Superior temporal gyrus (tissue), 1 donor: Measurements from ENCODE around the gene SPN.
"Not testable (repeated sequence)": the region's sequence is repeated elsewhere in the genome, so short reads cannot be mapped to it uniquely, and the experiment has no call there.

ENCODE experiments used
- DNase-seq: peaks from one replicate; pipeline ENCODE4 v3.0.0-alpha.2; 2016; ENCODE audit errors: extremely low spot score

SPN gene

GRCh38 chr16:29701214-29701555 is 38.1 kb downstream of the SPN start:
- no peak for DNase-seq

GRCh38 chr16:29702269-29702668 is 39.2 kb downstream of the SPN start:
- DNase-seq = no peak

- no peak for DNase-seq
These were observed 42.0 kb downstream of the SPN start for GRCh38 chr16:29705030-29705429.

GRCh38 chr16:29707160-29707559 is 44.1 kb downstream of the SPN start:
- not testable (repeated sequence) for DNase-seq

- DNase-seq = no peak
These were observed 46.0 kb downstream of the SPN start for GRCh38 chr16:29708917-29709600.

- not testable (repeated sequence) for DNase-seq
These were observed 46.6 kb downstream of the SPN start for GRCh38 chr16:29709657-29710056.

GRCh38 chr16:29710227-29711219 is 47.5 kb downstream of the SPN start:
- DNase-seq = peak; percentile 92

GRCh38 chr16:29712809-29713208 is 49.8 kb downstream of the SPN start:
- no peak for DNase-seq

GRCh38 chr16:29714396-29714795 is 51.3 kb downstream of the SPN start:
- DNase-seq = no peak

- DNase-seq = no peak
These were observed 51.9 kb downstream of the SPN start for GRCh38 chr16:29714972-29715371.

GRCh38 chr16:29717113-29717512 is 54.1 kb downstream of the SPN start:
- no peak for DNase-seq

GRCh38 chr16:29719063-29719462 is 56.0 kb downstream of the SPN start:
- no peak for DNase-seq
